Subcutaneous abdominal adipose tissue (tissue), 5 donors: ENCODE measurements around the gene PDE9A.

Experiments used
- H3K27ac ChIP-seq: one replicate; pipeline ENCODE4 v1.7.0; 2013; ENCODE audit warnings: low read depth, mild to moderate bottlenecking, inconsistent platforms, low read length, moderate library complexity
- H3K27me3 ChIP-seq, 5 donors: one replicate each; pipeline ENCODE4 v1.7.0; 2013; ENCODE audit warnings: low read length in 5 of 5, inconsistent platforms in 1 of 5; ENCODE audit not compliant: control insufficient read depth in 5 of 5, insufficient read depth in 4 of 5
- H3K36me3 ChIP-seq, 5 donors: one replicate each; pipeline ENCODE4 v1.7.0; 2013; ENCODE audit warnings: low read length in 5 of 5; ENCODE audit not compliant: control insufficient read depth in 5 of 5, insufficient read depth in 5 of 5
- H3K4me1 ChIP-seq, 5 donors: one replicate each; pipeline ENCODE4 v1.7.0; 2013; ENCODE audit warnings: low read length in 5 of 5, mild to moderate bottlenecking in 3 of 5, moderate library complexity in 1 of 5; ENCODE audit not compliant: control insufficient read depth in 5 of 5, insufficient read depth in 5 of 5
- H3K4me3 ChIP-seq, 5 donors: one replicate each; pipeline ENCODE4 v1.7.0; 2013; ENCODE audit warnings: low read length in 5 of 5, low read depth in 1 of 5
- H3K9ac ChIP-seq, 5 donors: one replicate each; pipeline ENCODE4 v1.7.0; 2013; ENCODE audit warnings: low read length in 5 of 5, mild to moderate bottlenecking in 4 of 5, moderate library complexity in 3 of 5
- H3K9me3 ChIP-seq, 5 donors: one replicate each; pipeline ENCODE4 v1.7.0; 2013; ENCODE audit warnings: low read length in 5 of 5; ENCODE audit not compliant: control insufficient read depth in 5 of 5
- donor health status: healthy.
- donor health status: healthy.
- donor health status: healthy.
- donor health status: healthy.
- donor health status: healthy.

PDE9A gene

DNA sequence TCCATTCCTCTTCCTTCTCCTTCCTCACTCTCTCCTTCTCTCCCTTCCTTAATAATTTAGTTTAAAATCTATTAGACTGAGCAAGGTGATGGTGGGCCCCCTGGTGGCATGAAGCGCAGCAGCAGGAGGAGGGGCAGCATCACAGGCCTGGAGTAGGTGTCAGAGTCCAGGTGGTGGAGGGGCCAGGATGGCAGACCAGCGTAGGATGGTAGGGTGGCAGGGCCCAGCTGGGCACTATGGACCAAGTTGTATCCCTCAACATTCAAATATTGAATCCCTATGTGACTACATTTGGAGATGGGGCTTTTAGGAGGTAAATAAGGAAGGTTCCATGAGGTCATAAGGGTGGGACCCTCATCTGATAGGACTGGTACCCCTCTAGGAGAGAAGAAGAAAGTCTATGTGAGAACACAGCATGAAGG, 164.9 kb downstream of the PDE9A start:
- no peaks in the 10 kb centered on the region for H3K36me3 ChIP-seq
- H3K4me1 ChIP-seq: no peaks in the 10 kb centered on the region
- H3K27me3 ChIP-seq: peaks cover 0 to 8% (median 4%) of the 10 kb centered on the region in 5 donors
- H3K9me3 ChIP-seq: peaks cover 0 to 4% (median 0%) of the 10 kb centered on the region in 5 donors
- H3K9ac ChIP-seq: no peak overlapping the region
- H3K27ac ChIP-seq: no peak overlapping the region
- H3K4me3 ChIP-seq: no peak overlapping the region

- Histone ChIP-seq H3K36me3 (no peaks in the 10 kb centered on the region), H3K9ac (no peak overlapping the region), H3K9me3 (peaks cover 0 to 2% (median 0%) of the 10 kb centered on the region in 5 donors), H3K4me1 (no peaks in the 10 kb centered on the region), H3K27me3 (peaks cover 0 to 8% (median 4%) of the 10 kb centered on the region in 5 donors), H3K4me3 (no peak overlapping the region), H3K27ac (no peak overlapping the region)
Observed at GRCh38 chr21:42819861-42820615, 166.6 kb downstream of the PDE9A start.

GRCh38 chr21:42820616-42821465, 167.4 kb downstream of the PDE9A start:
- no peaks in the 10 kb centered on the region for H3K4me1 ChIP-seq

More at GRCh38 chr21:42820616-42821465, 167.4 kb downstream of the PDE9A start:
- Histone ChIP-seq H3K36me3 (no peaks in the 10 kb centered on the region), H3K9ac (no peak overlapping the region), H3K27ac (no peak overlapping the region), H3K27me3 (peaks cover 0 to 8% (median 4%) of the 10 kb centered on the region in 5 donors), H3K4me3 (no peak overlapping the region), H3K9me3 (no peaks in the 10 kb centered on the region)
